Activated T-helper 17 cell treated with anti-CD3 and anti-CD28 coated beads, Interleukin-2, amount 50 U/mL, for 72 hours (primary cell): ENCODE measurements around the gene CBFA2T2. TPM values are rescaled to one million over a fixed set of nuclear protein-coding genes. Genes with fewer than 3 reads are reported as not detected.

Experiments
- ATAC-seq: fragments of 150-1000 bp; cut with Tn5 transposase; replicated peaks from 2 replicates; pipeline ENCODE4 v1.10.0; 2021; ENCODE audit warnings: mild to moderate bottlenecking, moderate library complexity
- H3K27ac Mint-ChIP-seq: one replicate; pipeline ENCODE4 v1.8.0; 2022; ENCODE audit warnings: mixed read lengths
- H3K27me3 Mint-ChIP-seq: one replicate; pipeline ENCODE4 v1.8.0; 2022; ENCODE audit warnings: mixed read lengths
- H3K36me3 Mint-ChIP-seq: one replicate; pipeline ENCODE4 v1.8.0; 2022; ENCODE audit warnings: low read depth, mild to moderate bottlenecking, mixed read lengths
- H3K4me1 Mint-ChIP-seq: one replicate; pipeline ENCODE4 v1.8.0; 2022; ENCODE audit warnings: mixed read lengths
- H3K4me3 Mint-ChIP-seq: one replicate; pipeline ENCODE4 v1.8.0; 2022; ENCODE audit warnings: mild to moderate bottlenecking, mixed read lengths
- H3K9me3 Mint-ChIP-seq: one replicate; pipeline ENCODE4 v1.8.0; 2022; ENCODE audit warnings: mixed read lengths
- total RNA-seq, 2 donors: library from RNA; stranded (reverse); gene quantifications; one replicate each; pipeline ENCODE4 v1.2.3, GENCODE V29; 2022

Gene CBFA2T2
- total RNA-seq, 2 donors from 2014 or later, result 14.5 to 25.6 TPM

DNA sequence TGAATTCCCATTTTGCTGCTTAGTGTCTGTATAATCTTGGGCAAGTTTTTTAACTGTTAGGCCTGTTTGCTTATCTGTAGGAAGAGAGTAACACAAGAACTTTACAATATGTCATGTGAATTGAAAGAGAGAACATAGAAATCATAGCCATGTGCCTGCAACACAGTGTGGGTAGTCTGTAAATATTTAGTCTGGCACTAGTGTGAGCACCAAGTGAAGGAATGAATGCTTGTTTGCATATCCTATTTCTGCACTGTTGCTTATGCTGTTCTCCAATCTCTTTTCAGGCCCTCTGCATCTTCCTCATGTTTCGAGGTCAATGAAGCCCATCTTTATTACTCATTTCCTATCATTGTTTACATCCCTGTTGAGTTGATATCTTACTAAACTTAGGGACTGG lies 49.2 kb downstream of the CBFA2T2 start:
- no peak for ATAC-seq
- H3K4me3 Mint-ChIP-seq, result no peak overlapping the region
- H3K9me3 Mint-ChIP-seq, result no peaks in the 10 kb centered on the region
- no peaks in the 10 kb centered on the region for H3K4me1 Mint-ChIP-seq
- no peaks in the 10 kb centered on the region for H3K27me3 Mint-ChIP-seq
- no peak overlapping the region for H3K27ac Mint-ChIP-seq
- H3K36me3 Mint-ChIP-seq, result peaks cover 7% of the 10 kb centered on the region

DNA sequence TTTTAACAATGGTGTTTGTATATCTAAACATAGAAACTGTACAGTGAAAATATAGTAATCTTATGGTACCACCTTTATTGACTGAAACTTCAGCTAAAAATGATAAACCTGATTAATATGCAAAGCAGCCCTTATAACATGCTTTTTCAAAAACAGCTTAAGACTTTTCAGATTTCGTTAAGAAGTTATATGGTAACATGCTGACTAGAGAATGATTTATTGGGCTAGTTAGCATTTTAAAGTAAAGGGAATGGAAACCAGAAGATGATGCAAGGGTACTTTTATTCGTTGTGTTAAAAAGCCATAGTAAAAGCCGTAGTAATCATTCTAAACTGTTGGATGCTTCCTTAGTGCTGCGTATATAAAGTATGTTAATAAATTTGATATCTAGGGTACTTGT lies 50.5 kb downstream of the CBFA2T2 start:
- Mint-ChIP-seq H3K27me3 (no peaks in the 10 kb centered on the region), H3K36me3 (peaks cover 7% of the 10 kb centered on the region), H3K4me1 (no peaks in the 10 kb centered on the region), H3K9me3 (no peaks in the 10 kb centered on the region), H3K27ac (no peak overlapping the region), H3K4me3 (no peak overlapping the region)
- ATAC-seq, result no peak

DNA sequence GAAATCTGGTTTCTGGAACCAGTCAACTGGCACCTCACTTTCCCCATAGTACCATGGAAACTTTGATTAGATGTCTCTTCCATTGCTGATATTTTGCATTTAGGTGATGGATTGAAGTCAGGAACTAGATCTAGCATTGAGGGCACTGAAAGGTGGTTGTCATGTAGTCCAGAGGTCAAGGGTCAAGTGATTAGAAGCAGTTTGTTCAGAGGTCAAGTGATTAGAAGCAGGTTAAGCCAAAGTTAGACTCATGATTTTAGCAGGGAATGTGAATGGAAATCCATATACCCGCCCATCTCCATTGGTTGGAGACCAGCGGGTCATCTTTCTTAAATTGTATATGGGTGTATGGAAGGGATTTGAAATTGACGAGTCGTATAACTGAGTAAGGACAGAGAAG lies 51.2 kb downstream of the CBFA2T2 start:
- no peaks in the 10 kb centered on the region for H3K9me3 Mint-ChIP-seq
- no peaks in the 10 kb centered on the region for H3K4me1 Mint-ChIP-seq
- H3K36me3 Mint-ChIP-seq, result peaks cover 7% of the 10 kb centered on the region
- H3K27ac Mint-ChIP-seq, result no peak overlapping the region
- no peak overlapping the region for H3K4me3 Mint-ChIP-seq
- H3K27me3 Mint-ChIP-seq, result no peaks in the 10 kb centered on the region
- ATAC-seq, result no peak

GRCh38 chr20:33541797-33542196 lies 51.9 kb downstream of the CBFA2T2 start:
- Mint-ChIP-seq H3K27ac (no peak overlapping the region), H3K4me3 (no peak overlapping the region), H3K27me3 (no peaks in the 10 kb centered on the region), H3K9me3 (no peaks in the 10 kb centered on the region), H3K4me1 (no peaks in the 10 kb centered on the region), H3K36me3 (peaks cover 7% of the 10 kb centered on the region)
- no peak for ATAC-seq

- Mint-ChIP-seq H3K4me1 (no peaks in the 10 kb centered on the region), H3K27me3 (no peaks in the 10 kb centered on the region), H3K36me3 (peaks cover 2% of the 10 kb centered on the region), H3K27ac (no peak overlapping the region), H3K9me3 (no peaks in the 10 kb centered on the region), H3K4me3 (no peak overlapping the region)
- ATAC-seq, result no peak
Observed at GRCh38 chr20:33545763-33546162, 55.9 kb downstream of the CBFA2T2 start.

GRCh38 chr20:33549229-33549999 lies 59.5 kb downstream of the CBFA2T2 start:
- no peaks in the 10 kb centered on the region for H3K27me3 Mint-ChIP-seq
- no peak overlapping the region for H3K27ac Mint-ChIP-seq
- no peak overlapping the region for H3K4me3 Mint-ChIP-seq
- H3K9me3 Mint-ChIP-seq, result no peaks in the 10 kb centered on the region
- peaks cover 17% of the 10 kb centered on the region for H3K36me3 Mint-ChIP-seq
- H3K4me1 Mint-ChIP-seq, result peaks cover 10% of the 10 kb centered on the region
- ATAC-seq, result no peak

GRCh38 chr20:33551778-33552177 lies 61.9 kb downstream of the CBFA2T2 start:
- Mint-ChIP-seq H3K4me3 (no peak overlapping the region), H3K36me3 (peaks cover 17% of the 10 kb centered on the region), H3K27ac (peak overlapping the region; percentile 49), H3K4me1 (peaks cover 18% of the 10 kb centered on the region), H3K9me3 (no peaks in the 10 kb centered on the region), H3K27me3 (no peaks in the 10 kb centered on the region)
- ATAC-seq, result no peak

DNA sequence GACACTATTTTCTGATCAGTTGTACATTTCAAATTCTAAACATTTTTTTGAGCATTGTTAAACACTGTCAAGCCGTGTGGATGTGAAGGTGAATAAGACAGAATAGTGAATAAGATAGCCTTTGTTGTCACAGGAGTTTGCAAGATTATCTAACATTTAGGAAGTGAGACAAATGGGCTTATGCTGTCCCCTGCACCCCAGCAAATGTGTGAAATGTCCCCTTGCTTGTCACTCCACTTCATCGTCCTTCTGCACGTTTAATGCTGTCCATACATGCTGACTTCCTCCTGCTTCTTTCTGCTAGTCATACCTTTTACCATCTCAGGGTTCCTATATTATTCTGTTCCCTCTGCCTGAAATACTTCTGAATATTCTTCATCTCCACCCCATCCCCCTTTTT lies 62.6 kb downstream of the CBFA2T2 start:
- Mint-ChIP-seq H3K36me3 (peaks cover 23% of the 10 kb centered on the region), H3K9me3 (no peaks in the 10 kb centered on the region), H3K27me3 (no peaks in the 10 kb centered on the region), H3K4me1 (peaks cover 18% of the 10 kb centered on the region), H3K27ac (peak overlapping the region; percentile 49), H3K4me3 (no peak overlapping the region)
- no peak for ATAC-seq

GRCh38 chr20:33553516-33553915 lies 63.6 kb downstream of the CBFA2T2 start:
- Mint-ChIP-seq H3K36me3 (peaks cover 32% of the 10 kb centered on the region), H3K4me3 (peak overlapping the region; percentile 66), H3K27me3 (no peaks in the 10 kb centered on the region), H3K4me1 (peaks cover 21% of the 10 kb centered on the region), H3K9me3 (no peaks in the 10 kb centered on the region), H3K27ac (no peak overlapping the region)
- no peak for ATAC-seq

DNA sequence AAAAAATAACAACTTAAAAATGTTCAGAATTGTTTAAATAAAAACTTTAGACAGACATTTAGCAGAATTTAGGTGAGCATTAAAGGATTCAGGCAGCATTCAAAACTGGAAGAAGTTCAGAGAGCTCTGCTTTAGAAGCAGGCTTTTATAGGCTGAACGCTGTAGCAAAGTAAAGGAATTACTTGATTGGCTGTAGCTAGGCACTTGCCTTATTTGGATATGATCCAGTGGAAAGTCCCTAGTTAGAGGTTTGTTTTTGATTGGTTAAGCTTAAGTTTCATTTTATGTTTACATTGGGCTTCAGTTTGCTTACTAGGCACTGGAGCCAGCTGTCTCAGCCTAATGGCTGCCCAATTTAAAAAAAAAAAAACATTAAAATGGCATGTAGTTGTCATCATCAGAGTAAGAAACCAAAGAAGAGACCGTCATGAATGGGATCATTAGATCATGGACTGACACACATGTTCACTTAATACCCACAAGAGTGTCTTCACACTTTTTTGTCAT lies 65.1 kb downstream of the CBFA2T2 start:
- Mint-ChIP-seq H3K27me3 (no peaks in the 10 kb centered on the region), H3K27ac (peak overlapping the region; percentile 92), H3K4me1 (peaks cover 23% of the 10 kb centered on the region), H3K9me3 (no peaks in the 10 kb centered on the region), H3K36me3 (peaks cover 33% of the 10 kb centered on the region), H3K4me3 (peak overlapping the region; percentile 66)
- peak; percentile 99 for ATAC-seq

GRCh38 chr20:33555755-33556154 lies 65.9 kb downstream of the CBFA2T2 start:
- Mint-ChIP-seq H3K27ac (peak overlapping the region; percentile 92), H3K36me3 (peaks cover 31% of the 10 kb centered on the region), H3K27me3 (no peaks in the 10 kb centered on the region), H3K4me1 (peaks cover 23% of the 10 kb centered on the region), H3K9me3 (no peaks in the 10 kb centered on the region), H3K4me3 (peak overlapping the region; percentile 66)
- no peak for ATAC-seq

DNA sequence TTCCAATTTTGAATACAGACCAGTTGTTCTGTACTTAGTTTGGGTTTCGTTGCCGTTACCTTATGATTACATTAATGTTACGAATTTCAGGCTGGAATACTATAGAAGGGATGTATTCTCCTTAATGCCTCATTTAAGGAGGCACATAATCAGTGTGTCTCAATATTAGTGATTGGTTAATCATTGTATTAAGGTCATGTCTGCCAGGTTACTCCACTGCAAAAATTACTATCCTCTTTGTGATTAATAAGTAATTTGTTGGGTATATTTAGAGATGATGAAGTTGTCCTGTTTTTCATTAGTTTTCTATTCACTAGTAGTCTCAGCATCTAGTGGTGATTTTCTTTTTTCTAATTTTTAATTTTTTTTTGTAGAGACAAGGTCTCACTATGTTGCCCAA lies 66.3 kb downstream of the CBFA2T2 start:
- Mint-ChIP-seq H3K27me3 (no peaks in the 10 kb centered on the region), H3K36me3 (peaks cover 26% of the 10 kb centered on the region), H3K27ac (peak overlapping the region; percentile 92), H3K9me3 (no peaks in the 10 kb centered on the region), H3K4me3 (peak overlapping the region; percentile 66), H3K4me1 (peaks cover 23% of the 10 kb centered on the region)
- no peak for ATAC-seq

GRCh38 chr20:33558348-33559144 lies 68.7 kb downstream of the CBFA2T2 start:
- Mint-ChIP-seq H3K4me1 (peaks cover 19% of the 10 kb centered on the region), H3K4me3 (no peak overlapping the region), H3K27ac (no peak overlapping the region), H3K36me3 (peaks cover 16% of the 10 kb centered on the region), H3K9me3 (no peaks in the 10 kb centered on the region), H3K27me3 (no peaks in the 10 kb centered on the region)
- ATAC-seq, result no peak

DNA sequence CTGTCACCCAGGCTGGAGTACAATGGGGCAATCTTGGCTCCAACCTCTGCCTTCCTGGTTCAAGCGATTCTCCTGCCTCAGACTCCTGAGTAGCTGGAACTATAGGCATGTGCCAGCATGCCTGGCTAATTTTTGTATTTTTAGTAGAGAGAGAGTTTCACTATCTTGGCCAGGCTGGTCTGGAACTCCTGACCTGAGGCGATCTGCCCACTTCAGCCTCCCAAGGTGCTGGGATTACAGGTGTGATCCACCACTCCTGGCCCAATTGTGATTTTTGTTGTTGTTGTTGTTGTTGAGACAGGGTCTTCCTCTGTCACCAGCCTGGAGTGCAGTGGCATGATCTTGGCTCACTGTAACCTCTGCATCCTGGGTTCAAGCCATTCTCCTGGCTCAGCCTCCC lies 69.3 kb downstream of the CBFA2T2 start:
- Mint-ChIP-seq H3K4me3 (no peak overlapping the region), H3K36me3 (peaks cover 16% of the 10 kb centered on the region), H3K27me3 (no peaks in the 10 kb centered on the region), H3K9me3 (no peaks in the 10 kb centered on the region), H3K27ac (no peak overlapping the region), H3K4me1 (peaks cover 19% of the 10 kb centered on the region)
- ATAC-seq, result no peak

GRCh38 chr20:33560026-33560425 lies 70.1 kb downstream of the CBFA2T2 start:
- Mint-ChIP-seq H3K36me3 (peaks cover 16% of the 10 kb centered on the region), H3K4me1 (peaks cover 19% of the 10 kb centered on the region), H3K27me3 (no peaks in the 10 kb centered on the region), H3K27ac (no peak overlapping the region), H3K4me3 (no peak overlapping the region), H3K9me3 (no peaks in the 10 kb centered on the region)
- ATAC-seq, result no peak
